Body of pancreas (tissue), 4 donors: Measurements from ENCODE around the gene CES5A. TPM values are rescaled to one million over a fixed set of nuclear protein-coding genes. Genes with fewer than 3 reads are reported as not detected.
"Not testable (repeated sequence)": the region's sequence is repeated elsewhere in the genome, so short reads cannot be mapped to it uniquely, and the experiment has no call there.

ENCODE experiments used
- ATAC-seq: fragments of 150-250 bp; one replicate; pipeline ENCODE4 v1.9.1; 2016
- DNase-seq, 4 donors: peaks; one replicate each; pipeline ENCODE4 v3.0.0-alpha.2; 2019
- H3K27ac ChIP-seq, 4 donors: fragments of 200-600 bp; sonication (generic); 1 replicate in 3 of 4; 2 replicates in 1 of 4; pipeline versions ENCODE4 v1.5.1 to v1.6.1; 2016 to 2019; ENCODE audit warnings: mild to moderate bottlenecking in 1 of 4, mixed read lengths in 1 of 4, moderate library complexity in 1 of 4
- H3K27me3 ChIP-seq, 2 donors: fragments of 200-600 bp; sonication (generic); one replicate each; pipeline ENCODE4 v1.6.0; 2016; ENCODE audit warnings: mild to moderate bottlenecking in 1 of 2
- H3K36me3 ChIP-seq, 2 donors: fragments of 200-600 bp; sonication (generic); replicated peaks in 1 of 2; 2 replicates each; pipeline ENCODE4 v1.5.1; 2016; ENCODE audit warnings: low read depth in 2 of 2; ENCODE audit not compliant: insufficient read depth in 1 of 2
- H3K4me1 ChIP-seq: fragments of 200-600 bp; sonication (generic); one replicate; pipeline ENCODE4 v1.6.0; 2016
- H3K4me3 ChIP-seq, 2 donors: fragments of 200-600 bp; sonication (generic); 1 replicate in 1 of 2; 2 replicates in 1 of 2; pipeline ENCODE4 v1.5.1; 2016 to 2019
- H3K9me3 ChIP-seq, 3 donors: fragments of 200-600 bp; sonication (generic); 1 replicate in 2 of 3; 2 replicates in 1 of 3; pipeline ENCODE4 v1.5.1; 2016
- CTCF ChIP-seq, 7 experiments: fragments of 450-650 bp in 4 of 7; fragments of 200-600 bp in 3 of 7; sonication (generic) in 3 of 7; IDR thresholded peaks; one replicate each; pipeline ENCODE4 v1.5.1; 2016 to 2019; ENCODE audit warnings: antibody characterized with exemption in 7 of 7
- POLR2A ChIP-seq, 3 donors: fragments of 450-650 bp; IDR thresholded peaks; one replicate each; pipeline ENCODE4 v1.6.1; 2016; ENCODE audit warnings: antibody characterized with exemption in 3 of 3, mild to moderate bottlenecking in 2 of 3
- WGBS, 2 donors: methylation state at CpG; one replicate each; pipeline ENCODE4 v1.1.5; 2017; 5-methylcytosine and 5-hydroxymethylcytosine counted together
- intact Hi-C: fragments of 100-400 bp; cut with DNase I; formaldehyde crosslinking; loops from one replicate; pipeline ENCODE4 v1.15.1; 2023
- total RNA-seq, 2 donors: library from RNA; depleted of rRNA; stranded (reverse); fragments of >200 nt; gene quantifications; one replicate each; pipeline ENCODE4 v1.1.0, GENCODE V29; 2016

CES5A gene
- total RNA-seq, 2 donors from 2014 or later: not detected

- no peak overlapping the region for H3K27ac ChIP-seq
- H3K36me3 ChIP-seq: no peaks in the 10 kb centered on the region
- peaks cover 20% of the 10 kb centered on the region for H3K4me1 ChIP-seq
- H3K9me3 ChIP-seq: no peaks in the 10 kb centered on the region
- DNase-seq (no peak), ATAC-seq (no peak)
- H3K27me3 ChIP-seq: no peaks in the 10 kb centered on the region
- WGBS, 2 donors: 49 to 63% methylated on average over 7 of the region's 7 CpGs
- no peak overlapping the region for H3K4me3 ChIP-seq
- intact Hi-C loops: no loop called here
- TF ChIP-seq POLR2A (IDR thresholded peaks at IDR 0.05) (no peak), CTCF (IDR thresholded peaks at IDR 0.05) (no peak)
Measured at GRCh38 chr16:55834049-55834448, 41.1 kb downstream of the CES5A start.

DNA sequence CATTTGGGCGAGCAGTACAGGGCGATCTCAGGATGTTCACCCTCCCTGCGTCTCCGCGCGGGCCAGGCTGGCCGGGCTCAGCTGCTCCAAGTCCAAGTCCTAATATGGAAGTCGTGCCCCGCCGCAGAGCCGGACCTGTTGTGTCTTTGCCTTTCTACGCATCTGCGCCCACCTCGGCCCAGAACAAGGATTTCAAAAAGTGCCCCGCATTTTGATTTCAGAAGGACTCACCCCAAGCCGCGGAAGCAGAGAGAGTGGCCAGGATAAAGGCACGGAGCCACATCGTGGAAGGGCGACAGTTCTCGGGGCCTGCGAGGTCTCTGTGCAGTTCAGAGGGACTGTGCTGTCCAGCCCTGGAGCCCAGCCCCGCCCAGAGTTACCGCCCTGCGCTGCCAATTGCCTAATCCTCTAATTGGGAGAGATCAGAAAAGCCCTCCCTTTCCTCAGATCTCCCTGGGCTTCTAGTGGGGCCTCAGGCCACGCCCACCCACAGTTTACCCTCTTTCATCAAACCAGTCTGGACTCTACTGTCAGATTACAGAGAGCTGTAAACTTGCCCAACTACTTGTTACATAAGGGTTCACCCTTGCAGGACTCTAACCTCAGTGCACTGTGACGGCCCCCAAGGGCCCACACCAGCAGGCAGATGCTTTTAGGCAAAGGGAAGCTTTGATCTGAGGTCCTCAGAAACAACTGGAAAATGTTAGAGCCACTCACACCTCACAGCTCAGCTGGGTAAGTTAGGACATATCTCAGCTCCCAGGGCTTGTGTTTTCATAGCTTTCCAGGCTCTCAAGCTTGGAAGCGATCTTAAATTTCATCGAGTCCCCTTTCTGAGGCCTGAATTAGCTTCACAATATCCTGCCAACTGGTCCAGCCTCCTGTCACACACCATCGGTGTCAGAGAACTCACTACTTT, 42.1 kb downstream of the CES5A start, which contains the start of gene CES1:
Gene CES1 (minus strand): TSS at position 324 of the 919 bp plus-strand sequence. CDS start 41 bp downstream, at position 283.
- ATAC-seq: peak; percentile 53
- DNase-seq: peak; percentile 17 to 62 (median 33)
- Histone ChIP-seq H3K27ac (peak within 1 kb of the TSS in 1 of 4 donors; percentile 21), H3K9me3 (no peaks in the 10 kb centered on the region), H3K4me3 (no peak within 1 kb of the TSS), H3K36me3 (no peaks in the 10 kb centered on the region), H3K4me1 (peaks cover 20% of the 10 kb centered on the region), H3K27me3 (no peaks in the 10 kb centered on the region)
- intact Hi-C loops: no loop called here
- WGBS, 2 donors: 60 to 62% methylated on average over 26 to 30 of the region's 30 CpGs
- TF ChIP-seq CTCF (IDR thresholded peaks at IDR 0.05) (no peak), POLR2A (IDR thresholded peaks at IDR 0.05) (no peak)

- peaks cover 20% of the 10 kb centered on the region for H3K4me1 ChIP-seq
- DNase-seq (no peak), ATAC-seq (no peak)
- H3K9me3 ChIP-seq: no peaks in the 10 kb centered on the region
- no peaks in the 10 kb centered on the region for H3K27me3 ChIP-seq
- 77 to 92% methylated on average over 11 to 17 of the region's 17 CpGs for WGBS, 2 donors
- TF ChIP-seq CTCF (IDR thresholded peaks at IDR 0.05) (no peak), POLR2A (IDR thresholded peaks at IDR 0.05) (no peak)
- H3K36me3 ChIP-seq: no peaks in the 10 kb centered on the region
- intact Hi-C loops: no loop called here
- no peak overlapping the region for H3K4me3 ChIP-seq
- no peak overlapping the region for H3K27ac ChIP-seq
Measured at GRCh38 chr16:55832425-55832772, 42.8 kb downstream of the CES5A start.

DNA sequence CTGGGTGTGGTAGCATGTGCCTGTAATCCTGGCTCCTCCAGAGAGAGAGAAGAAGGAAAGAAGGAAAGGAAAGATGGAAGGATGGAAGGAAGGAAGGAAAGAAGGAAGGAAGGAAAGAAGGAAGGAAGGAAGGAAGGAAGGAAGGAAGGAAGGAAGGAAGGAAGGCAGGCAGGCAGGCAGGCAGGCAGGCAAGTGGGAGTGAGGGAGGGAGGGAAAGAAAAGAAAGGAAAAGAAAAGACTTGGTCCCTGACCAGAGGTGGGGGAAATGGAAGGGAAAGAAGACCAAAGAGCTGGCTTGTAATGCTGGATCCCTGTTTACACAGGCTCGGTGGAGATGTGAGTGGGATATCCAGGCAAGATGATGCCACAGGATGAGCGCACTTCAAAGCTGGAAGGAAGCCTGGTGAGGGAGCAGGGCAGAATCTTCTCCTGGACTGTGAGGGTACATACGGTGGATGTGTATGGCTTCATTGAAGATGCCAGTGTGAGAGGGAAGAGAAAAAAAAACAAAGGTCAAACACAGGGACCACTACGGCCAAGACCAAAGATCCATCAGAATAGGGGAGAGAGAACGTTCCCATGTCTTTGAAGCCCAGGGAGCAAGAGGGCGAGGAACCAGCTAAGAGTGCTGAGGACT, 44.4 kb downstream of the CES5A start:
- DNase-seq (no peak), ATAC-seq (no peak)
- no peak for TF ChIP-seq POLR2A (IDR thresholded peaks at IDR 0.05)
- no peak for TF ChIP-seq CTCF (IDR thresholded peaks at IDR 0.05)
- WGBS, 2 donors: 54 to 71% methylated on average over 6 of the region's 6 CpGs
- H3K27ac ChIP-seq: no peak overlapping the region
- H3K27me3 ChIP-seq: no peaks in the 10 kb centered on the region
- no peaks in the 10 kb centered on the region for H3K9me3 ChIP-seq
- no peak overlapping the region for H3K4me3 ChIP-seq
- intact Hi-C loops: no loop called here
- peaks cover 9% of the 10 kb centered on the region for H3K4me1 ChIP-seq
- no peaks in the 10 kb centered on the region for H3K36me3 ChIP-seq

GRCh38 chr16:55829232-55829631, 45.9 kb downstream of the CES5A start:
- H3K27me3 ChIP-seq, H3K4me1 ChIP-seq, H3K4me3 ChIP-seq, DNase-seq, ATAC-seq, intact Hi-C loops, H3K9me3 ChIP-seq, H3K36me3 ChIP-seq, H3K27ac ChIP-seq: not testable (repeated sequence)
- WGBS, 2 donors: 86 to 93% methylated on average over 3 of the region's 3 CpGs
